GM23248 (cell line): ENCODE data around the gene DGKQ. TPM values are rescaled to one million over a fixed set of nuclear protein-coding genes. Genes with fewer than 3 reads are reported as not detected.

ENCODE experiments used
- DNase-seq: peaks from one replicate; pipeline ENCODE4 v3.0.0-alpha.2; 2015
- H2AFZ ChIP-seq: fragments of 200-600 bp; sonication (generic); 2 replicates; pipeline ENCODE4 v1.6.1; 2016; ENCODE audit warnings: antibody characterized with exemption
- H3F3A ChIP-seq: fragments of 200-600 bp; sonication (generic); 2 replicates; pipeline ENCODE4 v1.6.1; 2016; ENCODE audit warnings: mild to moderate bottlenecking, antibody characterized with exemption, mixed run types; ENCODE audit not compliant: insufficient read depth
- H3K27ac ChIP-seq: fragments of 200-600 bp; sonication (generic); 2 replicates; pipeline ENCODE4 v1.5.1; 2016; ENCODE audit warnings: mild to moderate bottlenecking
- H3K27me3 ChIP-seq: fragments of 200-600 bp; sonication (generic); replicated peaks from 2 replicates; pipeline ENCODE4 v1.6.1; 2016; ENCODE audit warnings: mild to moderate bottlenecking; ENCODE audit not compliant: insufficient read depth
- H3K36me3 ChIP-seq: fragments of 200-600 bp; sonication (generic); 2 replicates; pipeline ENCODE4 v1.6.1; 2016; ENCODE audit warnings: low read depth, mild to moderate bottlenecking
- H3K4me1 ChIP-seq: fragments of 200-600 bp; sonication (generic); 2 replicates; pipeline ENCODE4 v1.6.1; 2016; ENCODE audit warnings: mild to moderate bottlenecking; ENCODE audit not compliant: insufficient read depth
- H3K4me2 ChIP-seq: fragments of 200-600 bp; sonication (generic); one replicate; pipeline ENCODE4 v1.6.1; 2016; ENCODE audit warnings: mild to moderate bottlenecking; ENCODE audit not compliant: unreplicated experiment
- H3K4me3 ChIP-seq: fragments of 200-600 bp; sonication (generic); 2 replicates; pipeline ENCODE4 v1.5.1; 2016; ENCODE audit warnings: mild to moderate bottlenecking
- H3K79me2 ChIP-seq: fragments of 200-600 bp; sonication (generic); 2 replicates; pipeline ENCODE4 v1.6.1; 2016; ENCODE audit warnings: mild to moderate bottlenecking; ENCODE audit not compliant: insufficient read depth
- H3K9ac ChIP-seq: fragments of 200-600 bp; sonication (generic); 2 replicates; pipeline ENCODE4 v1.6.1; 2016; ENCODE audit warnings: mild to moderate bottlenecking
- H3K9me2 ChIP-seq: fragments of 200-600 bp; sonication (generic); 2 replicates; pipeline ENCODE4 v1.6.1; 2016; ENCODE audit warnings: mixed run types, mild to moderate bottlenecking, moderate library complexity; ENCODE audit not compliant: insufficient read depth
- H3K9me3 ChIP-seq: fragments of 200-600 bp; sonication (generic); one replicate; pipeline ENCODE4 v1.6.1; 2017; ENCODE audit warnings: low read depth
- H4K20me1 ChIP-seq: fragments of 200-600 bp; sonication (generic); 2 replicates; pipeline ENCODE4 v1.6.0; 2016; ENCODE audit not compliant: insufficient read depth
- EZH2 ChIP-seq: fragments of 200-600 bp; sonication (generic); IDR thresholded peaks from 2 replicates; pipeline ENCODE4 v1.6.1; 2018; ENCODE audit warnings: antibody characterized with exemption, mild to moderate bottlenecking; ENCODE audit not compliant: insufficient read depth, poor library complexity, severe bottlenecking
- EZH2phosphoT487 ChIP-seq: fragments of 200-600 bp; sonication (generic); IDR thresholded peaks from 2 replicates; pipeline ENCODE4 v1.6.1; 2018; ENCODE audit warnings: antibody characterized with exemption, moderate library complexity, mild to moderate bottlenecking, low read depth; ENCODE audit not compliant: insufficient read depth
- WGBS, 2 experiments: methylation state at CpG; one replicate each; pipeline ENCODE4 v1.1.6; 2015 to 2017; ENCODE audit warnings: low lambda C conversion rate in 2 of 2, low coverage in 1 of 2; ENCODE audit errors: missing lambda C conversion rate in 2 of 2; 5-methylcytosine and 5-hydroxymethylcytosine counted together
- in situ Hi-C: fragments of 300-500 bp; cut with MboI; formaldehyde crosslinking; loops from 2 replicates; pipeline ENCODE4 v1.15.0; 2020
- polyA plus RNA-seq: library from polyadenylated mRNA; unstranded; fragments of >200 nt; fragmentation: Nextera tagmentation; extraction: Ambion mirVana; gene quantifications from 2 replicates; pipeline ENCODE4 v1.2.1, GENCODE V29; 2016
- total RNA-seq: library from RNA; depleted of rRNA; stranded (reverse); fragments of >200 nt; shearing (Covaris generic); gene quantifications from 2 replicates; pipeline ENCODE4 v1.2.3, GENCODE V29; 2014; rRNA removed

The DGKQ gene, protein sequence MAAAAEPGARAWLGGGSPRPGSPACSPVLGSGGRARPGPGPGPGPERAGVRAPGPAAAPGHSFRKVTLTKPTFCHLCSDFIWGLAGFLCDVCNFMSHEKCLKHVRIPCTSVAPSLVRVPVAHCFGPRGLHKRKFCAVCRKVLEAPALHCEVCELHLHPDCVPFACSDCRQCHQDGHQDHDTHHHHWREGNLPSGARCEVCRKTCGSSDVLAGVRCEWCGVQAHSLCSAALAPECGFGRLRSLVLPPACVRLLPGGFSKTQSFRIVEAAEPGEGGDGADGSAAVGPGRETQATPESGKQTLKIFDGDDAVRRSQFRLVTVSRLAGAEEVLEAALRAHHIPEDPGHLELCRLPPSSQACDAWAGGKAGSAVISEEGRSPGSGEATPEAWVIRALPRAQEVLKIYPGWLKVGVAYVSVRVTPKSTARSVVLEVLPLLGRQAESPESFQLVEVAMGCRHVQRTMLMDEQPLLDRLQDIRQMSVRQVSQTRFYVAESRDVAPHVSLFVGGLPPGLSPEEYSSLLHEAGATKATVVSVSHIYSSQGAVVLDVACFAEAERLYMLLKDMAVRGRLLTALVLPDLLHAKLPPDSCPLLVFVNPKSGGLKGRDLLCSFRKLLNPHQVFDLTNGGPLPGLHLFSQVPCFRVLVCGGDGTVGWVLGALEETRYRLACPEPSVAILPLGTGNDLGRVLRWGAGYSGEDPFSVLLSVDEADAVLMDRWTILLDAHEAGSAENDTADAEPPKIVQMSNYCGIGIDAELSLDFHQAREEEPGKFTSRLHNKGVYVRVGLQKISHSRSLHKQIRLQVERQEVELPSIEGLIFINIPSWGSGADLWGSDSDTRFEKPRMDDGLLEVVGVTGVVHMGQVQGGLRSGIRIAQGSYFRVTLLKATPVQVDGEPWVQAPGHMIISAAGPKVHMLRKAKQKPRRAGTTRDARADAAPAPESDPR
- total RNA-seq (16.8 and 18.2 TPM in 2 replicates), polyA plus RNA-seq (1.4 and 1.9 TPM in 2 replicates)

DNA sequence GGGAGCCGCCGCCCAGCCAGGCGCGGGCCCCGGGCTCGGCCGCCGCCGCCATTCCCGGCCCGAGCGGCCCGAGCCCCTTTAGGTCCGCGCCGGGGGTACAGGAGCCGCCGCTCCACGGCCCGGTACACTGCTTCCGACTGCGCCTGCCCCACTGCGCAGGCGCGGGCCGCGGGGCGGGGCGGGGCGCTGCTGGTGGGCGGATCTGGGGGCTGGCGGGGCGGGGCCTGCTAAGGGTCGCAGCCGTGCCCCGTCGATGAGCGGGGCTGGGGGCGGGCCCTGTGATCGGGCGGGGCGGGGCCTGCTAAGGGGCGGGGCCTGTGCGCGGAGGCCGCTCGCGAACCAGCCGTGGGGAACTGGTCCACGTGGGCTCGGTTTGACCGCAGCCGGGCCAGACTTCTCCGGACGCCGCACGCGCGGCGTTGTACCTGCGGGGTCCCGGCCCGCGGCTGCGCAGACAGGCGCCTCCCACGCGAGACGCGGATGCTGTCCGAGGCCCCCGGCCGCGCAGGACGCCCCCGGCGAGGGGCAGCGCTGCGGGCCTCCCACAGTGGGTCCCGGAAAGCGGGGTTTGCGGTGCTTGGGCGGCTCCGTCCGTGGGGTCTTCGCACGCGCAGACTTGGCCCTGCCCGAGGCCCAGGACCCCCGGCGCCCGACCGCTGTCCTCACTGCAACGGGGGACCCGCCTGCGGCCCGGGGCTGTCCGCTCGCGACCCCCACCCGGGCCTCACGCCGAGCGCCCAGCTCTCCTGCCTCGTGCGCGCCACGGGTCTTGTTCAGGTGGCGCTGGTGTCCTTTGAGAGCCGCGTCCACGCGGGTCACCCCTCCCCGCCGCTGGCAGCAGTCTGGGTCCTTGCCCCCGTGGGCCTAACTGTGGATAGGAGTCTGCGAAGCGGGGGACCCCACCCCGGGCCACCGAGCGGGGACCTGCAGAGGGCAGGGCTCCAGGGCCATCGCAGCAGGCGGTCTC, at the start of gene DGKQ:
DGKQ (minus strand) TSS at position 139 of the 967 bp plus-strand sequence; CDS start at position 52, 87 bp downstream.
- DNase-seq = peak; percentile 95
- Histone ChIP-seq H3F3A (no peaks in the 10 kb centered on the region), H3K9ac (peak within 1 kb of the TSS; percentile 75), H3K36me3 (no peaks in the 10 kb centered on the region), H2AFZ (peak within 1 kb of the TSS; percentile 66), H3K4me3 (peak within 1 kb of the TSS; percentile 77), H4K20me1 (no peaks in the 10 kb centered on the region), H3K9me2 (no peaks in the 10 kb centered on the region), H3K27me3 (no peaks in the 10 kb centered on the region), H3K9me3 (no peaks in the 10 kb centered on the region), H3K79me2 (peaks cover 14% of the 10 kb centered on the region; the same call in 1 of the 2 replicates), H3K27ac (no peak within 1 kb of the TSS), H3K4me2 (peak within 1 kb of the TSS; percentile 67), H3K4me1 (peaks cover 5% of the 10 kb centered on the region; the same call in 1 of the 2 replicates)
- 24 to 30% methylated on average over 74 to 76 of the region's 123 CpGs for WGBS, 2 experiments
- no peak for TF ChIP-seq EZH2
- TF ChIP-seq EZH2phosphoT487 = no peak
- in situ Hi-C loops = no loop called here

DNA sequence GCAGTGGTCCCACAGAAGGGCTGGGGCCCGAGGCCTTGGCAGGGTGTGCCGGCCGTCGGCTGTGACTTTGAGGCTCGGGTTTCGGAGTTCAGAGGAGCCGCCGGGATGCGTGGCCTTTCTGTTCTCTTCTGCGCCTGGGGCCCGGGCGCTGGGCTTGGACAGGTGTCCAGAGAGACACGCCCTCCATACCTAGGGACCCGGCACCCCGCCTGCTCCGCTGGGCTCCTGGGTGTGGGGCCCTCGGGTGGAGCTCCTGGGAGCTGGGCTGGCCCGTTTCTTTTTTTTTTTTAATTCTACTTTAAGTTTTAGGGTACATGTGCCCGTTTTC, 49.3 kb upstream of the DGKQ start:
- Histone ChIP-seq H3K4me2 (no peak overlapping the region), H3K36me3 (no peaks in the 10 kb centered on the region), H2AFZ (no peak overlapping the region), H3K27me3 (no peaks in the 10 kb centered on the region), H3K9me2 (no peaks in the 10 kb centered on the region), H3F3A (no peaks in the 10 kb centered on the region), H3K9ac (no peak overlapping the region), H4K20me1 (no peaks in the 10 kb centered on the region), H3K4me3 (no peak overlapping the region), H3K9me3 (no peaks in the 10 kb centered on the region), H3K4me1 (no peaks in the 10 kb centered on the region), H3K27ac (no peak overlapping the region), H3K79me2 (no peaks in the 10 kb centered on the region)
- TF ChIP-seq EZH2 = no peak
- no peak for TF ChIP-seq EZH2phosphoT487
- WGBS, 2 experiments = 89 to 90% methylated on average over 8 to 19 of the region's 19 CpGs
- in situ Hi-C loops = no loop called here
- no peak for DNase-seq

DNA sequence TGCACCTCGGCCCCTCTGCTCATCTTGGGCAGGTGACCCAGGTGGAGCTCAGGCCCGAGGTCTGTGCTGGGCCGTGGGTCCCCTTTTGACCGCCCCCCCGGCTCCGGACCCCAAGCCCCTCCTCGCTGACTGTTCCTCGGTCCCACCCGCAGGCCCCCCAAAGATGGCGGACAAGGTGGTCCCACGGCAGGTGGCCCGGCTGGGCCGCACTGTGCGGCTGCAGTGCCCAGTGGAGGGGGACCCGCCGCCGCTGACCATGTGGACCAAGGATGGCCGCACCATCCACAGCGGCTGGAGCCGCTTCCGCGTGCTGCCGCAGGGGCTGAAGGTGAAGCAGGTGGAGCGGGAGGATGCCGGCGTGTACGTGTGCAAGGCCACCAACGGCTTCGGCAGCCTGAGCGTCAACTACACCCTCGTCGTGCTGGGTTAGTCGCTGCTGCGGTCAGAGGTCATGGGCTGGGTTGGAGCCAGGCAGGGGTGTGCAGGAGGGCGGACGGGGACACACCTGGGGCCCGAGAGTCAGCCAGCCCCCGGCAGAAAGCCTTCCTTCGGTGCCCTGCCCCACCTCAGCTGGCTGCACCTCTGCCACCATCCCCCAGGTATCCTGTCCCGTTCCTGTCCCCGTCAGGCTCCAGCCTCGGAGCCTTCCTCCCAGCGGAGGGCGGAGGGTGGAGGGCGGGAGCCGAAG, 48.8 kb upstream of the DGKQ start:
- Histone ChIP-seq H3K4me1 (no peaks in the 10 kb centered on the region), H3F3A (no peaks in the 10 kb centered on the region), H3K36me3 (no peaks in the 10 kb centered on the region), H3K9me3 (no peaks in the 10 kb centered on the region), H3K9ac (no peak overlapping the region), H2AFZ (no peak overlapping the region), H3K79me2 (no peaks in the 10 kb centered on the region), H3K4me3 (no peak overlapping the region), H3K4me2 (no peak overlapping the region), H3K9me2 (no peaks in the 10 kb centered on the region), H4K20me1 (no peaks in the 10 kb centered on the region), H3K27ac (no peak overlapping the region), H3K27me3 (no peaks in the 10 kb centered on the region)
- TF ChIP-seq EZH2 (no peak), EZH2phosphoT487 (no peak)
- in situ Hi-C loops = no loop called here
- 94 to 96% methylated on average over 35 to 46 of the region's 46 CpGs for WGBS, 2 experiments
- no peak for DNase-seq
